HG03558 (cell line): ENCODE data around the gene TMEM255B.
"Not testable (repeated sequence)": the region's sequence is repeated elsewhere in the genome, so short reads cannot be mapped to it uniquely, and the experiment has no call there.

ENCODE experiments used
- ATAC-seq: cut with Tn5 transposase; IDR thresholded peaks from one replicate; pipeline ENCODE4 v1.9.1; 2021; ENCODE audit warnings: moderate number of reproducible peaks; ENCODE audit not compliant: unreplicated experiment; ENCODE audit errors: extremely low read depth

TMEM255B gene

GRCh38 chr13:113827021-113827420, 68.0 kb downstream of the TMEM255B start:
- no peak for ATAC-seq

- no peak for ATAC-seq
Measured at GRCh38 chr13:113828282-113828825, 69.3 kb downstream of the TMEM255B start.

- not testable (repeated sequence) for ATAC-seq
Measured at GRCh38 chr13:113830426-113830950, 71.5 kb downstream of the TMEM255B start.

GRCh38 chr13:113831061-113831460, 72.0 kb downstream of the TMEM255B start:
- ATAC-seq = no peak

GRCh38 chr13:113832205-113832604, 73.2 kb downstream of the TMEM255B start:
- no peak for ATAC-seq

- no peak for ATAC-seq
Measured at GRCh38 chr13:113832631-113833030, 73.6 kb downstream of the TMEM255B start.

GRCh38 chr13:113833111-113833830, 74.2 kb downstream of the TMEM255B start:
- ATAC-seq = no peak

- ATAC-seq = not testable (repeated sequence)
Measured at GRCh38 chr13:113834006-113834405, 75.0 kb downstream of the TMEM255B start.

- no peak for ATAC-seq
Measured at GRCh38 chr13:113834496-113835200, 75.6 kb downstream of the TMEM255B start.

GRCh38 chr13:113835461-113836270, 76.6 kb downstream of the TMEM255B start:
- ATAC-seq = no peak

- no peak for ATAC-seq
Measured at GRCh38 chr13:113836768-113837559, 77.9 kb downstream of the TMEM255B start.

GRCh38 chr13:113837560-113838355, 78.7 kb downstream of the TMEM255B start:
- no peak for ATAC-seq

- ATAC-seq = no peak
Measured at GRCh38 chr13:113838711-113839201, 79.7 kb downstream of the TMEM255B start.

- ATAC-seq = no peak
Measured at GRCh38 chr13:113839536-113840204, 80.6 kb downstream of the TMEM255B start.

GRCh38 chr13:113840541-113841352, 81.7 kb downstream of the TMEM255B start:
- ATAC-seq = no peak

- no peak for ATAC-seq
Measured at GRCh38 chr13:113841353-113841650, 82.3 kb downstream of the TMEM255B start.

GRCh38 chr13:113842336-113843062, 83.5 kb downstream of the TMEM255B start:
- ATAC-seq = no peak
